NCI-H146 (cell line): ENCODE data around the gene STARD10.

Experiments
- DNase-seq: peaks from one replicate; lab custom pipeline; 2025; lab: John Stamatoyannopoulos, UW

The STARD10 gene

DNA sequence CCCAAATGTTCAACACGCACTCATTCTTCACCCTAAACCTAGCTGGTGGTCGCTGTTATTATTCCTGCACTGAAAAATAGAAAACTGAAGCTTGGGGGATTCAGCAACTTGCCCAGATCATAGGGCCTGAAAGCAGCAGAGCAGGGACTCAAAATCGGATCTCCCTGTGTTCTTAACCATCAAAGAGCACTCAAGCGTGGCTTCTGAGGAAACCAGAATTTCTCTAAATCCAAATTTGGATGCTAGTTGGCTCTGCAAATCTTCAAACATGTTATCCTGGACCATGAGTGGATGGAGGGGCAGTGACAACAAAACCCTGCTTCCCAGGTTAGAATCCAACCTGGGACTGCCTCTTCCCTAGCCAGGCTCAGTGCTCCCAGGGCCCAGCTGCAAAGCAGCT, 30.0 kb downstream of the STARD10 start:
- DNase-seq, result no peak

GRCh38 chr11:72762641-72763304, 31.1 kb downstream of the STARD10 start:
- no peak for DNase-seq

GRCh38 chr11:72760539-72761405, 33.1 kb downstream of the STARD10 start:
- no peak for DNase-seq

DNA sequence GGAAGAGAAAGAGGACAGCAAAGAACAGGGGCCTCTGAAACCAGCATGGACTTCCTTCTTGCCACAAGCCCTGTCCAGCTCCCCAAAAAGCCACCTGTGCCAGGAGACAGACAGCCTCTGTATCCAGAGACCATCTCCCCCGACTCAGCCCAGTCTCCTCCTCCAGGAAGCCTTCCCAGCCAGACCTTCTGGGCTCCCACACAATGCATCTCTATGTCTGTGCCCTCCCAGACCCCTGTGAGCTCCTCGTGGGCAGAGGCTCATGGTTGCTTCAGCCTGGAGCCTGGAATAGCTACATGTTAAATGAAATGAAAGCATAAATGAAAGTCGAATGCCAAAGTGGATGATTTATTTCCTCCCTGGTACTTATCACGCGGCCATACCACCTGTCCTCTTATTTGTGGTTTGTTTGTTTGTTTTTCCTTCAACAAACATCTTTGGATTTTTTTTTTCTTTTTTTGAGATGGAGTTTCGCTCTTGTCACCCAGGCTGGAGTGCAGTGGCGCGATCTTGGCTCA, 34.3 kb downstream of the STARD10 start:
- DNase-seq, result no peak

GRCh38 chr11:72758690-72759389, 35.0 kb downstream of the STARD10 start:
- no peak for DNase-seq

GRCh38 chr11:72758304-72758689, 35.5 kb downstream of the STARD10 start:
- DNase-seq, result no peak

DNA sequence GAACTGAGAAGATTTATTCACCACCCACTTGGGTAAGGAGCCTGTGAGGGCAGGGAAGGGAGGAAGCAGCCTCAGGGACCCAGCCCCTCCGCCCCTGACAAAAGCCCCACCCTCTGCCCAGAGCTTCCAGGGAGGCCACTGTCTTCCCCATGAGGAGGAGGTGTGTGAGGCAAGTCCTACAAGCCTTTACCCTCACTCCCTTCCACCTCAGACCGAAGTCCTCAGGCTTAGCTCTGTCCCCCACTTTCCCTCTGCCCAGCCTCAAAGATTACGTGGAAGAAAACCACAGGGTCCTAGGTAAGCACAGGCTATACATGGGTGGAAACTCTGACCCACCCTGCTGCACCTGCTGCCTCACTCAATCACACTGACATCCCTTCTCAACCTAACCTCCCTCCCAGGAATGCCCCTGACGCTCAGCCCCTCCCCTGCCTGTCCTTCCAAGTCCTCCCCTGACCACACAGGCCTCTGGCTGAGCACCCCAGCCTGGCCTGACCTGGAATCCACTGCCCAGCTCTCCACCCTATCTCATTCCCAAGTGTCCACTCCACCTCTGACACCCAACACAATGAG, 38.0 kb downstream of the STARD10 start:
- DNase-seq, result no peak

- no peak for DNase-seq
Measured at GRCh38 chr11:72754544-72755155, 39.2 kb downstream of the STARD10 start.

DNA sequence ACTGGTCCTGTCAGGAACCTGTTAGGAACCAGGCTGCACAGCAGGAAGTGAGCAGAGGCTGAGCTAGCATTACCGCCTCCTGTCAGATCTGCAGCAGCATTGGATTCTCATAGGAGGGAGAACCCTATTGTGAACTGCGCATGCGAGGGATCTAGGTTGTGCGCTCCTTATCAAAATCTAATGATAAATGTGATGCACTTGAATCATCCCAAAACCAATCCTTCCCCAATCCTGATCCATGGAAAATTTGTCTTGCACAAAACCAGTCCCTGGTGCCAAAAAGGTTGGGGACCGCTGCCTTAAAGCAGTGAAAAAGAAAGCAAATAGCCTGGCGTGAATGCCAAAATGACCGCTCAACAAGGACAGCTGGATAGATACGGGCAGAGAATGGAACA, 39.7 kb downstream of the STARD10 start:
- DNase-seq, result no peak

GRCh38 chr11:72753341-72754148, 40.3 kb downstream of the STARD10 start:
- DNase-seq, result no peak

GRCh38 chr11:72752088-72752914, 41.5 kb downstream of the STARD10 start, which contains the start of gene ARAP1:
ARAP1 (minus strand) TSS chr11:72752408; CDS start chr11:72727128, 25,280 bp downstream.
- DNase-seq, result peak; percentile 80

- DNase-seq, result peak; percentile 30
Measured at GRCh38 chr11:72751116-72752087, 42.4 kb downstream of the STARD10 start.

- DNase-seq, result no peak
Measured at GRCh38 chr11:72750556-72751115, 43.2 kb downstream of the STARD10 start.

DNA sequence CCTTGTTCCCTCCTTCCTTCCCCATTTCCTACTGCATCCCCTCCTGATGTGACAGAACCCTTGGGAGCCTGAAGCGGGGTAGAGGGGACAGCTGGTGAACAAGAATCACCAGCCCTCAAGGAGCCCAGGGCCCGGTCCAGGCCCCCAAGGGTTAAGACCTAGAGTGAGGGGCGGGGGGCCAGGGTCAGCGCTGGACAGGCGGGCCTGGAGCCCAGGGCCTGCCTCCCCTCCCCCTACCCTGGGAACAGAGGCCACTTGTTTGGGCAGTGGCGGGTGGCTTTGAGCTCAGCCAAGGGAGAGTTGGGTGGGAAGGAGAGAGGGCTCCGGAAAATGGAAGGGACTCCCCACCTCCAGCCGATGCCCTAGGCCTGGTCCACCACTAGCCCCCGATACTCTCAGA, 43.8 kb downstream of the STARD10 start:
- DNase-seq, result no peak

DNA sequence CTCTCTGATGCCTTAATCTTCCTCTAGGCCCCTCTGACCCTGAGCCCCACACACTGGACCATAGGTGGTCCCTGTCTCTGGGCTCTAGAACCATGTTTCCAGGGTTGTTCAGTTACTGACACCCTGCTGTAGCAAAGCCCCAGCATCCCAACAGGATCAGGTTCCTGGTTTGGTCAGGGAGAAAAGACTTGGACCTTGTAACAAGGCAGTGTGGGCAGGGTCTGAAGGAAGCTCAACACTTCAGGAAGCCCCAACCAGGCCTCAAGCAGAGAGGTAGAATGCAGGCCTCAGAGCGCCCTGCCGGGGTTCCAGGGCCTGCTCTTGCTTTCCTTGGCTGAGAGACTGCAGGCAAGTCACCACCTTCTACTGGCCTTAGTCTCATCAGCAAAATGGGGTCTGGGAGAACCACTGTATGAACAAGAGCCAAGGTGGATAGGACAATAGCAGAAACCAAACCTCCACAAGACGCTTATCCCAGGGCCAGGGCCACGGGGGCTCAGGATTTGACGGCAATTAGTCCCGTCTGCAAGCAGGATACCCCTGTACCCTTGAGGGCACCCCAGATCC, 46.5 kb downstream of the STARD10 start:
- DNase-seq, result no peak

GRCh38 chr11:72746821-72747220, 47.0 kb downstream of the STARD10 start:
- DNase-seq, result no peak

DNA sequence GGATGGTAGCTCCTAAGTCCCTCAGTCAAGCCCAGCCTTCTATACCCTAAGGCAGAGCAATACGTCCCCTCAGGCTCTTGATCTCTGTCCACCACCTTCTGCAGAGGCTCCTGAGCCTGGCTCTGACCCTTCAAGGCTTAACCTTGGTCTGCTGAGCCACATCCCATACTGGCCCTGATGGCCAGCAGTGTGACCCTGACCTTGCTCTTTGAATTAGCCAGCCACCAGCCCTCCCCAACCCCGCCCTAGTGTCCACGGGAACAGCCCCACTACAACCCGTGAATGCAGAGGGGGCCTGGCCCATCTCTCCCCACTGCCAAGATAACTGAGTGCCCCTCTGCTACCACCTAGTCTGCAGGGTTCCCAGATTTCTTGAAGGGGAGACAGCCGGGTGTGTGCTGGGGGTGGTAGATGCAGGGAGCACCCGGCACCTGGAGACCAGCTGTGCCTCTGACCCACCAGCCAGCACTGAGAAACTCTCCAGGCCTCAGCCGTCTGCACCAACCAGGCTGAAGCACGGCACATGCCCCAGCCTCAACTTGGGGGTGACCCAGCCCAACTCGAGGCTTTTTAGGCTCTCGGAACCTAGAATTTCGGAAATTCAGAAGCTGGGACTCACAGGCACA, 47.8 kb downstream of the STARD10 start:
- no peak for DNase-seq

DNA sequence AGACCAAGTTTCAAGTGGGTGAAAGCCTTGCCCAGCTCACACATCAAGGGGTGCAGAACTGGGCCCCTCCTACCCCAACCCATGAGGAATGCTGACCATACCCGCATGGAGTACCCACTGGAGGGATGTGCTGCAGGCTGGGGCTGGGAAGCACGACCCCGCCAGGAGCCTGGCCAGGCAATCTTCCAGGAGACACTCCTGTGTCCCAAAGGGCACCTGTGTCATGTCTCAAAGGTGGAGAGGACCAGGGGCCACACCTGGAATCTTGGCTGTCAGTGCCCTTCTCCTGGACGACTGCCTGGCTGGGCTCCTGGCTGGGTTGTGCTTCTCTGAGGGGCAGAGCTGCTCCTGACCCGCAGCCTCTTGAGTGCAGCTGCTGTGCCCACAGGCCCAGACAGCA, 48.3 kb downstream of the STARD10 start:
- DNase-seq, result no peak
